Lung (tissue), 12 donors: ENCODE data around the gene EGF. TPM values are rescaled to one million over a fixed set of nuclear protein-coding genes. Genes with fewer than 3 reads are reported as not detected.

Experiments
- ATAC-seq: fragments of 200-7000 bp; cut with Tn5 transposase; one replicate; pipeline ENCODE4 v1.9.1; 2020; ENCODE audit warnings: moderate number of reproducible peaks; ENCODE audit not compliant: insufficient read depth, low FRiP score
- DNase-seq, 3 donors: peaks; one replicate each; pipeline ENCODE4 v3.0.0-alpha.2; 2013 to 2017
- H3K27ac ChIP-seq, 2 donors: one replicate each; pipeline ENCODE4 v1.5.1; 2013; ENCODE audit warnings: mild to moderate bottlenecking in 2 of 2, moderate library complexity in 2 of 2, control low read depth in 1 of 2, inconsistent platforms in 1 of 2, low read depth in 1 of 2, low read length in 1 of 2
- H3K27me3 ChIP-seq, 3 donors: one replicate each; pipeline ENCODE4 v1.5.1; 2013; ENCODE audit warnings: low read length in 2 of 3; ENCODE audit not compliant: control insufficient read depth in 3 of 3, insufficient read depth in 3 of 3
- H3K36me3 ChIP-seq, 4 donors: one replicate each; pipeline ENCODE4 v1.5.1; 2013; ENCODE audit warnings: low read length in 4 of 4, mild to moderate bottlenecking in 1 of 4, moderate library complexity in 1 of 4; ENCODE audit not compliant: control insufficient read depth in 4 of 4, insufficient read depth in 4 of 4
- H3K4me1 ChIP-seq, 5 donors: one replicate each; pipeline ENCODE4 v1.5.1; 2013; ENCODE audit warnings: low read length in 5 of 5, mild to moderate bottlenecking in 2 of 5, moderate library complexity in 1 of 5; ENCODE audit not compliant: control insufficient read depth in 5 of 5, insufficient read depth in 5 of 5
- H3K4me3 ChIP-seq: one replicate; pipeline ENCODE4 v1.5.1; 2013; ENCODE audit warnings: mild to moderate bottlenecking, control low read depth, moderate library complexity
- H3K9ac ChIP-seq, 2 donors: one replicate each; pipeline ENCODE4 v1.5.1; 2013; ENCODE audit warnings: low read length in 2 of 2, control low read depth in 1 of 2; ENCODE audit not compliant: insufficient read depth in 1 of 2
- H3K9me3 ChIP-seq, 4 donors: one replicate each; pipeline ENCODE4 v1.5.1; 2013; ENCODE audit warnings: low read length in 3 of 4, mild to moderate bottlenecking in 1 of 4, moderate library complexity in 1 of 4; ENCODE audit not compliant: control insufficient read depth in 4 of 4, insufficient read depth in 3 of 4
- CTCF ChIP-seq: IDR thresholded peaks from 2 replicates; pipeline ENCODE4 v1.5.1; 2012; ENCODE audit warnings: mild to moderate bottlenecking; ENCODE audit errors: control extremely low read depth, extremely low read depth
- WGBS, 2 donors: extraction: QIAGEN DNeasy Blood & Tissue Kit; methylation state at CpG; one replicate each; pipeline ENCODE4 v1.1.7; 2013; 5-methylcytosine and 5-hydroxymethylcytosine counted together
- polyA plus RNA-seq, 2 donors: library from polyadenylated mRNA; stranded (reverse); fragments of 200-250 nt; gene quantifications; one replicate each; pipeline ENCODE4 v1.2.1, GENCODE V29; 2013
- total RNA-seq, 2 donors: library from RNA; depleted of rRNA in 1 of 2; stranded (reverse); fragments of >200 nt in 1 of 2; gene quantifications; one replicate each; pipeline ENCODE4 v1.2.1, GENCODE V29; 2014 to 2021
- donor health status: control.
- donor health status: control.
- donor health status: Bipolar disorder and iron deficiency.
- donor health status: healthy.
- donor health status: DM: yes; HTN: yes; CAD: no.

EGF gene
- total and polyA plus RNA-seq, 4 donors, result 0.75 to 2.6 (median 1.5) TPM

GRCh38 chr4:109972786-109973528 lies 60.3 kb downstream of the EGF start:
- H3K9me3 ChIP-seq, result no peaks in the 10 kb centered on the region
- 58 to 78% methylated on average over 5 of the region's 5 CpGs for WGBS, 2 donors
- H3K27ac ChIP-seq, result no peak overlapping the region
- DNase-seq, result no peak
- H3K4me1 ChIP-seq, result no peaks in the 10 kb centered on the region
- no peak overlapping the region for H3K9ac ChIP-seq
- no peaks in the 10 kb centered on the region for H3K36me3 ChIP-seq
- peaks cover 0 to 3% (median 0%) of the 10 kb centered on the region in 3 donors for H3K27me3 ChIP-seq
- TF ChIP-seq CTCF, result no peak
- ATAC-seq, result no peak
- no peak overlapping the region for H3K4me3 ChIP-seq

GRCh38 chr4:109973529-109973905 lies 60.8 kb downstream of the EGF start:
- no peak for ATAC-seq
- no peaks in the 10 kb centered on the region for H3K4me1 ChIP-seq

GRCh38 chr4:109976189-109976588 lies 63.5 kb downstream of the EGF start:
- Histone ChIP-seq H3K4me1 (no peaks in the 10 kb centered on the region), H3K9me3 (no peaks in the 10 kb centered on the region), H3K9ac (no peak overlapping the region), H3K4me3 (no peak overlapping the region), H3K27ac (no peak overlapping the region), H3K36me3 (no peaks in the 10 kb centered on the region), H3K27me3 (peaks cover 0 to 6% (median 2%) of the 10 kb centered on the region in 3 donors)
- no peak for TF ChIP-seq CTCF
- 88 to 90% methylated on average over 6 of the region's 6 CpGs for WGBS, 2 donors
- DNase-seq (no peak), ATAC-seq (no peak)

More at GRCh38 chr4:109973529-109973905, 60.8 kb downstream of the EGF start:
- Histone ChIP-seq H3K9me3 (no peaks in the 10 kb centered on the region), H3K36me3 (no peaks in the 10 kb centered on the region), H3K9ac (no peak overlapping the region), H3K4me3 (no peak overlapping the region), H3K27me3 (peaks cover 0 to 3% (median 0%) of the 10 kb centered on the region in 3 donors), H3K27ac (no peak overlapping the region)
- WGBS, 2 donors, result 47 to 51% methylated on average over 2 of the region's 2 CpGs
- no peak for DNase-seq
- TF ChIP-seq CTCF, result no peak
